ENCODE results near the gene OCLN. TPM values are rescaled to one million over a fixed set of nuclear protein-coding genes. Genes with fewer than 3 reads are reported as not detected.
"Not testable (repeated sequence)": the region's sequence is repeated elsewhere in the genome, so short reads cannot be mapped to it uniquely, and the experiment has no call there.

The OCLN gene
- total RNA-seq, 2 experiments from 2014 or later: 0.56 to 1.0 TPM

- no peak overlapping the region for H3K27ac Mint-ChIP-seq
These were observed 18.1 kb downstream of the OCLN start for GRCh38 chr5:69510694-69511093.

GRCh38 chr5:69512740-69513260 is 20.2 kb downstream of the OCLN start:
- ATAC-seq (no peak), DNase-seq (no peak)
- Mint-ChIP-seq H3K4me3 (no peak overlapping the region), H3K36me3 (ENCODE audit: low read depth) (no peaks in the 10 kb centered on the region), H3K27me3 (peaks cover 2% of the 10 kb centered on the region), H3K9me3 (no peaks in the 10 kb centered on the region), H3K27ac (no peak overlapping the region), H3K4me1 (ENCODE audit: low read depth) (no peaks in the 10 kb centered on the region)
- intact Hi-C loops (cut with micrococcal nuclease): no loop called here
- TF ChIP-seq, protein P1, sequence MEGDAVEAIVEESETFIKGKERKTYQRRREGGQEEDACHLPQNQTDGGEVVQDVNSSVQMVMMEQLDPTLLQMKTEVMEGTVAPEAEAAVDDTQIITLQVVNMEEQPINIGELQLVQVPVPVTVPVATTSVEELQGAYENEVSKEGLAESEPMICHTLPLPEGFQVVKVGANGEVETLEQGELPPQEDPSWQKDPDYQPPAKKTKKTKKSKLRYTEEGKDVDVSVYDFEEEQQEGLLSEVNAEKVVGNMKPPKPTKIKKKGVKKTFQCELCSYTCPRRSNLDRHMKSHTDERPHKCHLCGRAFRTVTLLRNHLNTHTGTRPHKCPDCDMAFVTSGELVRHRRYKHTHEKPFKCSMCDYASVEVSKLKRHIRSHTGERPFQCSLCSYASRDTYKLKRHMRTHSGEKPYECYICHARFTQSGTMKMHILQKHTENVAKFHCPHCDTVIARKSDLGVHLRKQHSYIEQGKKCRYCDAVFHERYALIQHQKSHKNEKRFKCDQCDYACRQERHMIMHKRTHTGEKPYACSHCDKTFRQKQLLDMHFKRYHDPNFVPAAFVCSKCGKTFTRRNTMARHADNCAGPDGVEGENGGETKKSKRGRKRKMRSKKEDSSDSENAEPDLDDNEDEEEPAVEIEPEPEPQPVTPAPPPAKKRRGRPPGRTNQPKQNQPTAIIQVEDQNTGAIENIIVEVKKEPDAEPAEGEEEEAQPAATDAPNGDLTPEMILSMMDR (IDR thresholded peaks at IDR 0.05): no peak
- ChIA-PET POLR2A (no interaction called here), CTCF (no interaction called here)

More at GRCh38 chr5:69510694-69511093, 18.1 kb downstream of the OCLN start:
- no peaks in the 10 kb centered on the region for H3K36me3 Mint-ChIP-seq (ENCODE audit: low read depth)
- CTCF ChIA-PET: no interaction called here
- peaks cover 2% of the 10 kb centered on the region for H3K27me3 Mint-ChIP-seq
- H3K9me3 Mint-ChIP-seq: no peaks in the 10 kb centered on the region
- H3K4me3 Mint-ChIP-seq: no peak overlapping the region
- no peaks in the 10 kb centered on the region for H3K4me1 Mint-ChIP-seq (ENCODE audit: low read depth)
- no peak for ATAC-seq
- intact Hi-C loops (cut with micrococcal nuclease): no loop called here
- DNase-seq: no peak
- TF ChIP-seq, protein P1 (IDR thresholded peaks at IDR 0.05): no peak
- POLR2A ChIA-PET: no interaction called here

DNA sequence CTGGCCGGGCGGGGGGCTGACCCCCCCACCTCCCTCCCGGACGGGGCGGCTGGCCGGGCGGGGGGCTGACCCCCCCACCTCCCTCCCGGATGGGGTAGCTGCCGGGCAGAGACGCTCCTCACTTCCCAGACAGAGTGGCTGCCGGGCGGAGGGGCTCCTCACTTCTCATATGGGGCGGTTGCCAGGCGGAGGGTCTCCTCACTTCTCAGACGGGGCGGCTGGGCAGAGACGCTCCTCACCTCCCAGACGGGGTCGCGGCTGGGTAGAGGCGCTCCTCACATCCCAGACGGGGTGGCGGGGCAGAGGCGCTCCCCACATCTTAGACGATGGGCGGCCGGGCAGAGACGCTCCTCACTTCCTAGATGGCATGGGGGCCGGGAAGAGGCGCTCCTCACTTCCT is 23.0 kb downstream of the OCLN start:
- intact Hi-C loops (cut with micrococcal nuclease): not testable (repeated sequence)

GRCh38 chr5:69516769-69517168 is 24.2 kb downstream of the OCLN start:
- H3K4me3 Mint-ChIP-seq: no peak overlapping the region
- no peaks in the 10 kb centered on the region for H3K9me3 Mint-ChIP-seq
- no peaks in the 10 kb centered on the region for H3K36me3 Mint-ChIP-seq (ENCODE audit: low read depth)
- intact Hi-C loops (cut with micrococcal nuclease): no loop called here
- DNase-seq (no peak), ATAC-seq (no peak)
- H3K27ac Mint-ChIP-seq: no peak overlapping the region
- TF ChIP-seq, protein P1 (IDR thresholded peaks at IDR 0.05): no peak
- CTCF ChIA-PET: no interaction called here
- H3K27me3 Mint-ChIP-seq: peaks cover 2% of the 10 kb centered on the region
- H3K4me1 Mint-ChIP-seq (ENCODE audit: low read depth): no peaks in the 10 kb centered on the region
- POLR2A ChIA-PET: interaction anchor here (0.9 kb wide), 1 partner anchor 13 kb away, joined by 3 read pairs; no protein-coding TSS in a partner anchor

More for the DNA sequence above, 23.0 kb downstream of the OCLN start:
- H3K27me3 Mint-ChIP-seq; DNase-seq; H3K4me1 Mint-ChIP-seq (ENCODE audit: low read depth); ATAC-seq; H3K9me3 Mint-ChIP-seq; CTCF ChIA-PET; POLR2A ChIA-PET; H3K4me3 Mint-ChIP-seq; H3K36me3 Mint-ChIP-seq (ENCODE audit: low read depth); H3K27ac Mint-ChIP-seq: not testable (repeated sequence)

DNA sequence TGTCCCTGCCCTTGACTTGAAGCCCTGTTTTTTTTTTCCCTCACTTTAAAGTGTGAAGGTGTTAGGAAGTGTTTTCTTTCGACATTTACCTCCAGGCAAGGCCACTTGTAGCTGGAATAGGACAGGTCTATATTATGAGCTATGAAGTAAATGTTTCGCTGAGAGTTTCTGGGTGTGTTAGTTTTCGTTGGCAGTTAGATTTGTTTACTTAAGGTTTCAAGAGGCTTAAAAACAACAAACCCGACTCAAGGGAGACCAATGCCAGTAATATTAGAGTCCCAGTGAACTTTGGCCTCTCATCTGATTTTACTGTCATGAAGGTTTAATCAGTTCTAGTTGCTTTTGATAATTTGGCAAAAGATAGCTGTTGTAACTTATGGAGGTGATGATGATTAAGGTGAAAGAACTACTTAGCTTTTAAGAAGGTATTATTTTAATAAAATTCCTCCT is 25.2 kb downstream of the OCLN start:
- TF ChIP-seq, protein P1 (IDR thresholded peaks at IDR 0.05): no peak
- ChIA-PET POLR2A (interaction anchor here (0.9 kb wide), 1 partner anchor 12 kb away, joined by 3 read pairs; no protein-coding TSS in a partner anchor), CTCF (interaction anchor here (1.8 kb wide), 1 partner anchor 9 kb away, joined by 6 read pairs; no protein-coding TSS in a partner anchor)
- no peaks in the 10 kb centered on the region for H3K36me3 Mint-ChIP-seq (ENCODE audit: low read depth)
- ATAC-seq: no peak
- intact Hi-C loops (cut with micrococcal nuclease): no loop called here
- DNase-seq: no peak
- no peak overlapping the region for H3K27ac Mint-ChIP-seq
- no peaks in the 10 kb centered on the region for H3K27me3 Mint-ChIP-seq
- no peaks in the 10 kb centered on the region for H3K4me1 Mint-ChIP-seq (ENCODE audit: low read depth)
- no peak overlapping the region for H3K4me3 Mint-ChIP-seq
- no peaks in the 10 kb centered on the region for H3K9me3 Mint-ChIP-seq
